ENCODE results near the gene PLCB2.

DNA sequence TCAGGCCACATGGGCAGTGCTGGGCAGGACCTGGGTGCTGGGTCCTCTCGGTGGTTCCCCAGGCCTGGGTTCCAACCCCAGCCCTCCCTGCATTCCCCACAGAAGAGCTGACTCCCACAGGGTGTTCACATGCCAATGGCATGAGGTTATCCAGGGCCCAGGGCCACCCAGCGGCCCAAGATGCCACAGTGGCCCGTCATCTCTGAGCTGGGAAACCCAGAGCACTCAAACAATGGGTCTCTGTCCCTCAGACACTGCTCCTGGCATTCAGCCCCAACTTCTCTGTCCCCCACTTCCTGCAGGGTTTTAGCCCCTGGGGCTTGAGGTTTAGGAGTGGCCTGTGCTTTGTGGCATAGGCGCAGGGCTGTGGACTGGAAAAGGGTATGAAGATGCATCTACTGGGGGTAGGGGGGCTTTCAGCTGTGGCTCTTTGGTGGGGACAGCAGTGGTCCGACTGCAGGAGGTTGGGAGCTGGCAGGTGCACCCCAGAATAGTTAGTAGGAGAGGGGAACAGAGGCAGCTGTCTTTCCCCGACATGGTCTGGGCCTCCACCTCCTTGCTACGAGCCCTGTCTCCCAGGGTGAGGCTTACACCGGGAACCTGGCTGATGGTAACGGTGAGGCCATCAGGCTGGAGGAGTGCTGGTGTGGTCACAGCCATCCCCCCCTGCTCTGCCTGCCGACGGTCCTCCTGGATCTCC, 31.3 kb upstream of the PLCB2 start:
- TF ChIP-seq, protein P1, sequence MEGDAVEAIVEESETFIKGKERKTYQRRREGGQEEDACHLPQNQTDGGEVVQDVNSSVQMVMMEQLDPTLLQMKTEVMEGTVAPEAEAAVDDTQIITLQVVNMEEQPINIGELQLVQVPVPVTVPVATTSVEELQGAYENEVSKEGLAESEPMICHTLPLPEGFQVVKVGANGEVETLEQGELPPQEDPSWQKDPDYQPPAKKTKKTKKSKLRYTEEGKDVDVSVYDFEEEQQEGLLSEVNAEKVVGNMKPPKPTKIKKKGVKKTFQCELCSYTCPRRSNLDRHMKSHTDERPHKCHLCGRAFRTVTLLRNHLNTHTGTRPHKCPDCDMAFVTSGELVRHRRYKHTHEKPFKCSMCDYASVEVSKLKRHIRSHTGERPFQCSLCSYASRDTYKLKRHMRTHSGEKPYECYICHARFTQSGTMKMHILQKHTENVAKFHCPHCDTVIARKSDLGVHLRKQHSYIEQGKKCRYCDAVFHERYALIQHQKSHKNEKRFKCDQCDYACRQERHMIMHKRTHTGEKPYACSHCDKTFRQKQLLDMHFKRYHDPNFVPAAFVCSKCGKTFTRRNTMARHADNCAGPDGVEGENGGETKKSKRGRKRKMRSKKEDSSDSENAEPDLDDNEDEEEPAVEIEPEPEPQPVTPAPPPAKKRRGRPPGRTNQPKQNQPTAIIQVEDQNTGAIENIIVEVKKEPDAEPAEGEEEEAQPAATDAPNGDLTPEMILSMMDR (tag by site-specific recombination; IDR thresholded peaks at IDR 0.05), result no peak
- TF ChIP-seq, protein P2, sequence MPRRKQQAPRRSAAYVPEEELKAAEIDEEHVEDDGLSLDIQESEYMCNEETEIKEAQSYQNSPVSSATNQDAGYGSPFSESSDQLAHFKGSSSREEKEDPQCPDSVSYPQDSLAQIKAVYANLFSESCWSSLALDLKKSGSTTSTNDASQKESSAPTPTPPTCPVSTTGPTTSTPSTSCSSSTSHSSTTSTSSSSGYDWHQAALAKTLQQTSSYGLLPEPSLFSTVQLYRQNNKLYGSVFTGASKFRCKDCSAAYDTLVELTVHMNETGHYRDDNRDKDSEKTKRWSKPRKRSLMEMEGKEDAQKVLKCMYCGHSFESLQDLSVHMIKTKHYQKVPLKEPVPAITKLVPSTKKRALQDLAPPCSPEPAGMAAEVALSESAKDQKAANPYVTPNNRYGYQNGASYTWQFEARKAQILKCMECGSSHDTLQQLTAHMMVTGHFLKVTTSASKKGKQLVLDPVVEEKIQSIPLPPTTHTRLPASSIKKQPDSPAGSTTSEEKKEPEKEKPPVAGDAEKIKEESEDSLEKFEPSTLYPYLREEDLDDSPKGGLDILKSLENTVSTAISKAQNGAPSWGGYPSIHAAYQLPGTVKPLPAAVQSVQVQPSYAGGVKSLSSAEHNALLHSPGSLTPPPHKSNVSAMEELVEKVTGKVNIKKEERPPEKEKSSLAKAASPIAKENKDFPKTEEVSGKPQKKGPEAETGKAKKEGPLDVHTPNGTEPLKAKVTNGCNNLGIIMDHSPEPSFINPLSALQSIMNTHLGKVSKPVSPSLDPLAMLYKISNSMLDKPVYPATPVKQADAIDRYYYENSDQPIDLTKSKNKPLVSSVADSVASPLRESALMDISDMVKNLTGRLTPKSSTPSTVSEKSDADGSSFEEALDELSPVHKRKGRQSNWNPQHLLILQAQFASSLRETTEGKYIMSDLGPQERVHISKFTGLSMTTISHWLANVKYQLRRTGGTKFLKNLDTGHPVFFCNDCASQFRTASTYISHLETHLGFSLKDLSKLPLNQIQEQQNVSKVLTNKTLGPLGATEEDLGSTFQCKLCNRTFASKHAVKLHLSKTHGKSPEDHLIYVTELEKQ (tag by site-specific recombination; IDR thresholded peaks at IDR 0.05; ENCODE audit: borderline replicate concordance), result no peak
- TF ChIP-seq ZNF701 (tag by site-specific recombination; IDR thresholded peaks at IDR 0.05), result no peak
- no peak for TF ChIP-seq GLI2 (tag by site-specific recombination; IDR thresholded peaks at IDR 0.05; ENCODE audit: borderline replicate concordance, low read depth)
- TF ChIP-seq ZNF23 (tag by site-specific recombination; IDR thresholded peaks at IDR 0.05; ENCODE audit: borderline replicate concordance), result no peak
- TF ChIP-seq, protein P3, sequence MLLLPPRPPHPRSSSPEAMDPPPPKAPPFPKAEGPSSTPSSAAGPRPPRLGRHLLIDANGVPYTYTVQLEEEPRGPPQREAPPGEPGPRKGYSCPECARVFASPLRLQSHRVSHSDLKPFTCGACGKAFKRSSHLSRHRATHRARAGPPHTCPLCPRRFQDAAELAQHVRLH (tag by site-specific recombination; IDR thresholded peaks at IDR 0.05), result no peak
- TF ChIP-seq ZNF138 (tag by site-specific recombination; IDR thresholded peaks at IDR 0.05; ENCODE audit: borderline replicate concordance), result no peak
- TF ChIP-seq ZBTB8A (tag by site-specific recombination; IDR thresholded peaks at IDR 0.05), result no peak
- no peak for TF ChIP-seq YY1 (tag by site-specific recombination; IDR thresholded peaks at IDR 0.05)
- no peak for TF ChIP-seq SALL2 (tag by site-specific recombination; IDR thresholded peaks at IDR 0.05; ENCODE audit: borderline replicate concordance)
- TF ChIP-seq HOXA7 (CRISPR knock-in tag; IDR thresholded peaks at IDR 0.05; ENCODE audit: borderline replicate concordance), result no peak
- TF ChIP-seq, protein P4, sequence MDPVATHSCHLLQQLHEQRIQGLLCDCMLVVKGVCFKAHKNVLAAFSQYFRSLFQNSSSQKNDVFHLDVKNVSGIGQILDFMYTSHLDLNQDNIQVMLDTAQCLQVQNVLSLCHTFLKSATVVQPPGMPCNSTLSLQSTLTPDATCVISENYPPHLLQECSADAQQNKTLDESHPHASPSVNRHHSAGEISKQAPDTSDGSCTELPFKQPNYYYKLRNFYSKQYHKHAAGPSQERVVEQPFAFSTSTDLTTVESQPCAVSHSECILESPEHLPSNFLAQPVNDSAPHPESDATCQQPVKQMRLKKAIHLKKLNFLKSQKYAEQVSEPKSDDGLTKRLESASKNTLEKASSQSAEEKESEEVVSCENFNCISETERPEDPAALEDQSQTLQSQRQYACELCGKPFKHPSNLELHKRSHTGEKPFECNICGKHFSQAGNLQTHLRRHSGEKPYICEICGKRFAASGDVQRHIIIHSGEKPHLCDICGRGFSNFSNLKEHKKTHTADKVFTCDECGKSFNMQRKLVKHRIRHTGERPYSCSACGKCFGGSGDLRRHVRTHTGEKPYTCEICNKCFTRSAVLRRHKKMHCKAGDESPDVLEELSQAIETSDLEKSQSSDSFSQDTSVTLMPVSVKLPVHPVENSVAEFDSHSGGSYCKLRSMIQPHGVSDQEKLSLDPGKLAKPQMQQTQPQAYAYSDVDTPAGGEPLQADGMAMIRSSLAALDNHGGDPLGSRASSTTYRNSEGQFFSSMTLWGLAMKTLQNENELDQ (tag by site-specific recombination; IDR thresholded peaks at IDR 0.05; ENCODE audit: low read depth), result no peak
